OCI-LY1 (cell line): Measurements from ENCODE around the gene MON1A.
A peak's percentile ranks its signal among the peaks of the same experiment; 100 is the strongest.
"Not testable (repeated sequence)": the region's sequence is repeated elsewhere in the genome, so short reads cannot be mapped to it uniquely, and the experiment has no call there.

ENCODE experiments used
- H2AFZ ChIP-seq: fragments of 200-600 bp; sonication (generic), shearing (Covaris generic); 2 replicates; pipeline ENCODE4 v1.6.0; 2014; ENCODE audit warnings: antibody characterized with exemption, mild to moderate bottlenecking, low read length
- H3F3A ChIP-seq: fragments of 200-600 bp; sonication (generic), shearing (Covaris generic); 2 replicates; pipeline ENCODE4 v1.6.0; 2014; ENCODE audit warnings: mild to moderate bottlenecking, antibody characterized with exemption, low read length, moderate library complexity; ENCODE audit not compliant: insufficient read depth
- H3K27ac ChIP-seq: fragments of 200-600 bp; sonication (generic); 2 replicates; pipeline ENCODE4 v1.5.1; 2014; ENCODE audit warnings: low read length, mixed run types, mild to moderate bottlenecking, low read depth; ENCODE audit not compliant: poor library complexity, severe bottlenecking
- H3K27me3 ChIP-seq: fragments of 200-600 bp; sonication (generic); 2 replicates; pipeline ENCODE4 v1.6.0; 2014; ENCODE audit warnings: antibody characterized with exemption, mild to moderate bottlenecking, low read length, moderate library complexity; ENCODE audit not compliant: insufficient read depth
- H3K36me3 ChIP-seq: fragments of 200-600 bp; sonication (generic); 2 replicates; pipeline ENCODE4 v1.6.1; 2014; ENCODE audit warnings: mild to moderate bottlenecking, antibody characterized with exemption, low read length, moderate library complexity, mixed read lengths; ENCODE audit not compliant: insufficient read depth
- H3K4me1 ChIP-seq: fragments of 200-600 bp; sonication (generic); 2 replicates; pipeline ENCODE4 v1.5.1; 2014; ENCODE audit warnings: mild to moderate bottlenecking, low read length, moderate library complexity; ENCODE audit not compliant: insufficient read depth, severe bottlenecking
- H3K4me2 ChIP-seq: fragments of 200-600 bp; sonication (generic), shearing (Covaris generic); 2 replicates; pipeline ENCODE4 v1.6.1; 2014; ENCODE audit warnings: low read length
- H3K4me3 ChIP-seq: fragments of 200-600 bp; sonication (generic); 2 replicates; pipeline ENCODE4 v1.5.1; 2014; ENCODE audit warnings: low read length, low read depth, mild to moderate bottlenecking, mixed read lengths; ENCODE audit not compliant: poor library complexity, severe bottlenecking
- H3K79me2 ChIP-seq: fragments of 200-600 bp; shearing (Covaris generic); 2 replicates; pipeline ENCODE4 v1.6.1; 2016; ENCODE audit warnings: mixed run types, low read length, mixed read lengths; ENCODE audit not compliant: insufficient read depth
- H3K9ac ChIP-seq: fragments of 200-600 bp; sonication (generic), shearing (Covaris generic); 2 replicates; pipeline ENCODE4 v1.6.1; 2014; ENCODE audit warnings: mild to moderate bottlenecking, low read length, mixed read lengths
- H3K9me2 ChIP-seq: fragments of 200-600 bp; sonication (generic), shearing (Covaris generic); 2 replicates; pipeline ENCODE4 v1.6.1; 2014; ENCODE audit warnings: low read depth, mild to moderate bottlenecking, low read length, mixed read lengths
- H3K9me3 ChIP-seq: fragments of 200-600 bp; shearing (Covaris generic); 2 replicates; pipeline ENCODE4 v1.6.1; 2014; ENCODE audit warnings: low read length, mixed read lengths
- H4K20me1 ChIP-seq: fragments of 200-600 bp; sonication (generic), shearing (Covaris generic); 2 replicates; pipeline ENCODE4 v1.6.0; 2016; ENCODE audit warnings: mild to moderate bottlenecking, low read length; ENCODE audit not compliant: insufficient read depth
- CTCF ChIP-seq: fragments of 200-600 bp; sonication (generic), shearing (Covaris generic); IDR thresholded peaks from 2 replicates; pipeline ENCODE4 v1.5.1; 2017; ENCODE audit warnings: mild to moderate bottlenecking, antibody characterized with exemption, low read length, moderate library complexity, mixed read lengths
- EZH2 ChIP-seq: fragments of 200-600 bp; sonication (generic), shearing (Covaris generic); IDR thresholded peaks from 2 replicates; pipeline ENCODE4 v1.8.0; 2017; ENCODE audit warnings: borderline replicate concordance, mixed run types, mild to moderate bottlenecking, antibody characterized with exemption, low read length, moderate library complexity, mixed read lengths

Gene MON1A

GRCh38 chr3:49910409-49911123 is 19.0 kb downstream of the MON1A start:
- Histone ChIP-seq H3K36me3 (peaks cover 27% of the 10 kb centered on the region; the same call in 1 of the 2 replicates), H3K4me2 (no peak overlapping the region), H2AFZ (no peak overlapping the region)

GRCh38 chr3:49908373-49909199 is 21.0 kb downstream of the MON1A start:
- no peaks in the 10 kb centered on the region for H3K79me2 ChIP-seq
- H3K27me3 ChIP-seq: no peaks in the 10 kb centered on the region
- no peak overlapping the region for H2AFZ ChIP-seq
- H3K4me3 ChIP-seq: no peak overlapping the region
- H3K9me3 ChIP-seq: no peaks in the 10 kb centered on the region
- no peak for TF ChIP-seq EZH2
- no peak for TF ChIP-seq CTCF
- H3K4me1 ChIP-seq: peaks cover 25% of the 10 kb centered on the region
- no peaks in the 10 kb centered on the region for H3F3A ChIP-seq
- H3K9me2 ChIP-seq: no peaks in the 10 kb centered on the region
- H3K27ac ChIP-seq: no peak overlapping the region
- peaks cover 27% of the 10 kb centered on the region; the same call in 1 of the 2 replicates for H3K36me3 ChIP-seq
- H3K4me2 ChIP-seq: no peak overlapping the region
- H4K20me1 ChIP-seq: no peaks in the 10 kb centered on the region
- H3K9ac ChIP-seq: no peak overlapping the region

More at GRCh38 chr3:49910409-49911123, 19.0 kb downstream of the MON1A start:
- H3K9ac ChIP-seq: no peak overlapping the region
- H4K20me1 ChIP-seq: no peaks in the 10 kb centered on the region
- H3K79me2 ChIP-seq: no peaks in the 10 kb centered on the region
- peaks cover 8% of the 10 kb centered on the region for H3K4me1 ChIP-seq
- no peaks in the 10 kb centered on the region for H3K9me3 ChIP-seq
- H3F3A ChIP-seq: no peaks in the 10 kb centered on the region
- H3K9me2 ChIP-seq: no peaks in the 10 kb centered on the region
- TF ChIP-seq CTCF (no peak), EZH2 (no peak)
- no peak overlapping the region for H3K4me3 ChIP-seq
- H3K27me3 ChIP-seq: no peaks in the 10 kb centered on the region
- no peak overlapping the region for H3K27ac ChIP-seq

GRCh38 chr3:49906073-49906743 is 23.4 kb downstream of the MON1A start:
- no peaks in the 10 kb centered on the region for H3K9me3 ChIP-seq
- no peaks in the 10 kb centered on the region for H3K27me3 ChIP-seq
- no peak overlapping the region; the same call in 1 of the 2 replicates for H3K9ac ChIP-seq
- peaks cover 16% of the 10 kb centered on the region; the same call in 1 of the 2 replicates for H3K36me3 ChIP-seq
- H3F3A ChIP-seq: no peaks in the 10 kb centered on the region
- peaks cover 40% of the 10 kb centered on the region for H3K4me1 ChIP-seq
- H4K20me1 ChIP-seq: no peaks in the 10 kb centered on the region
- H3K27ac ChIP-seq: no peak overlapping the region
- TF ChIP-seq CTCF (peak; percentile 81), EZH2 (no peak)
- no peaks in the 10 kb centered on the region for H3K79me2 ChIP-seq
- H3K9me2 ChIP-seq: no peaks in the 10 kb centered on the region
- H3K4me2 ChIP-seq: peak overlapping the region; percentile 22; the same call in 1 of the 2 replicates
- H2AFZ ChIP-seq: no peak overlapping the region
- H3K4me3 ChIP-seq: no peak overlapping the region

- H3K9ac ChIP-seq: peak overlapping the region; percentile 69; the same call in 1 of the 2 replicates
- not testable (repeated sequence) for H3K79me2 ChIP-seq, H3K9me3 ChIP-seq, H3K27ac ChIP-seq, H3F3A ChIP-seq, H3K9me2 ChIP-seq, H2AFZ ChIP-seq, H3K27me3 ChIP-seq, H3K36me3 ChIP-seq, H4K20me1 ChIP-seq
- H3K4me3 ChIP-seq: peak overlapping the region; percentile 63
- peak overlapping the region; percentile 82 for H3K4me2 ChIP-seq
- peaks cover 40% of the 10 kb centered on the region for H3K4me1 ChIP-seq
Observed at GRCh38 chr3:49904448-49904847, 25.2 kb downstream of the MON1A start.
